GM23338 (cell line): ENCODE data around the gene ADAMTS19. TPM values are rescaled to one million over a fixed set of nuclear protein-coding genes. Genes with fewer than 3 reads are reported as not detected.

Source experiments
- ATAC-seq: fragments of 200-7000 bp; cut with Tn5 transposase; 3 replicates; pipeline ENCODE4 v1.9.1; 2020
- DNase-seq: peaks from one replicate; pipeline ENCODE4 v3.0.0-alpha.2; 2015; ENCODE audit warnings: low spot score
- H2AFZ ChIP-seq: fragments of 200-600 bp; sonication (generic); 2 replicates; pipeline ENCODE4 v1.8.0; 2016; ENCODE audit warnings: antibody characterized with exemption, mild to moderate bottlenecking, moderate library complexity
- H3F3A ChIP-seq: fragments of 200-600 bp; sonication (generic); replicated peaks from 2 replicates; pipeline ENCODE4 v1.8.0; 2017; ENCODE audit warnings: antibody characterized with exemption, mixed run types, low read depth
- H3K27ac ChIP-seq: fragments of 200-600 bp; sonication (generic); 2 replicates; pipeline ENCODE4 v1.6.1; 2016; ENCODE audit warnings: low read depth
- H3K27me3 ChIP-seq: fragments of 200-600 bp; sonication (generic); 2 replicates; pipeline ENCODE4 v1.8.0; 2016; ENCODE audit warnings: mild to moderate bottlenecking, mixed run types, moderate library complexity; ENCODE audit not compliant: insufficient read depth
- H3K36me3 ChIP-seq: fragments of 200-600 bp; sonication (generic); 2 replicates; pipeline ENCODE4 v1.8.0; 2016; ENCODE audit warnings: mild to moderate bottlenecking; ENCODE audit not compliant: insufficient read depth
- H3K4me1 ChIP-seq: fragments of 200-600 bp; sonication (generic); 2 replicates; pipeline ENCODE4 v1.8.0; 2016; ENCODE audit warnings: mild to moderate bottlenecking, moderate library complexity; ENCODE audit not compliant: insufficient read depth
- H3K4me2 ChIP-seq: fragments of 200-600 bp; sonication (generic); 2 replicates; pipeline ENCODE4 v1.7.1; 2017; ENCODE audit warnings: mixed run types
- H3K4me3 ChIP-seq: fragments of 200-600 bp; sonication (generic); 2 replicates; pipeline ENCODE4 v1.6.1; 2016; ENCODE audit warnings: mixed run types
- H3K79me2 ChIP-seq: fragments of 200-600 bp; sonication (generic); replicated peaks from 2 replicates; pipeline ENCODE4 v1.8.0; 2017; ENCODE audit warnings: mild to moderate bottlenecking; ENCODE audit not compliant: insufficient read depth
- H3K9me2 ChIP-seq: fragments of 200-600 bp; sonication (generic); 2 replicates; pipeline ENCODE4 v1.8.0; 2017; ENCODE audit not compliant: insufficient read depth
- H4K20me1 ChIP-seq: fragments of 200-600 bp; sonication (generic); replicated peaks from 2 replicates; pipeline ENCODE4 v1.8.0; 2017; ENCODE audit warnings: mild to moderate bottlenecking; ENCODE audit not compliant: insufficient read depth
- H3K27ac Mint-ChIP-seq: 2 replicates; pipeline ENCODE4 v1.8.0; 2020; ENCODE audit warnings: inconsistent platforms, mild to moderate bottlenecking, moderate library complexity, mixed read lengths
- H3K27me3 Mint-ChIP-seq: 3 replicates; pipeline ENCODE4 v1.8.0; 2022; ENCODE audit warnings: low read depth, mild to moderate bottlenecking, moderate library complexity, mixed read lengths, inconsistent platforms; ENCODE audit not compliant: insufficient read depth, poor library complexity
- H3K36me3 Mint-ChIP-seq: 3 replicates; pipeline ENCODE4 v1.8.0; 2021; ENCODE audit warnings: low read depth, mild to moderate bottlenecking, inconsistent platforms, moderate library complexity, mixed read lengths
- H3K4me1 Mint-ChIP-seq: 3 replicates; pipeline ENCODE4 v1.8.0; 2020; ENCODE audit warnings: mild to moderate bottlenecking, inconsistent platforms, mixed read lengths
- H3K4me3 Mint-ChIP-seq: 3 replicates; pipeline ENCODE4 v1.8.0; 2021; ENCODE audit warnings: moderate library complexity, mild to moderate bottlenecking, inconsistent platforms, mixed read lengths
- H3K9me3 Mint-ChIP-seq: 3 replicates; pipeline ENCODE4 v1.8.0; 2020; ENCODE audit warnings: moderate library complexity, mild to moderate bottlenecking, inconsistent platforms, mixed read lengths
- CREB1 ChIP-seq: fragments of 250-450 bp; sonication (Bioruptor Pico); IDR thresholded peaks from 2 replicates; pipeline ENCODE4 v1.5.0; 2020; ENCODE audit warnings: low read depth, mild to moderate bottlenecking, moderate library complexity
- EZH2 ChIP-seq: fragments of 200-600 bp; sonication (generic); IDR thresholded peaks from one replicate; pipeline ENCODE4 v1.8.0; 2017; ENCODE audit warnings: antibody characterized with exemption, mild to moderate bottlenecking, low read depth; ENCODE audit not compliant: unreplicated experiment
- EZH2phosphoT487 ChIP-seq: fragments of 200-600 bp; sonication (generic); IDR thresholded peaks from one replicate; pipeline ENCODE4 v1.8.1; 2018; ENCODE audit warnings: antibody characterized with exemption; ENCODE audit not compliant: unreplicated experiment
- JUNB ChIP-seq: IDR thresholded peaks from one replicate; pipeline ENCODE4 v1.6.1; 2016; ENCODE audit warnings: antibody characterized with exemption; ENCODE audit not compliant: unreplicated experiment
- NANOG ChIP-seq: IDR thresholded peaks from 2 replicates; pipeline ENCODE4 v1.6.1; 2016; ENCODE audit warnings: antibody characterized with exemption, borderline replicate concordance
- POLR2AphosphoS5 ChIP-seq: IDR thresholded peaks from 2 replicates; pipeline ENCODE4 v1.6.1; 2016; ENCODE audit warnings: antibody characterized with exemption, low read depth
- STAT1 ChIP-seq: IDR thresholded peaks from one replicate; pipeline ENCODE4 v1.6.1; 2016; ENCODE audit warnings: antibody characterized with exemption; ENCODE audit not compliant: unreplicated experiment
- ZNF114 ChIP-seq: fragments of 250-450 bp; sonication (Bioruptor Pico); IDR thresholded peaks from 2 replicates; pipeline ENCODE4 v1.5.0; 2020; ENCODE audit warnings: mild to moderate bottlenecking, moderate library complexity
- ZNF331 ChIP-seq: fragments of 250-450 bp; sonication (Bioruptor Pico); IDR thresholded peaks from 2 replicates; pipeline ENCODE4 v1.5.0; 2020; ENCODE audit warnings: low read depth, mild to moderate bottlenecking, moderate library complexity
- polyA plus RNA-seq: library from polyadenylated mRNA; unstranded; fragments of >200 nt; fragmentation: Nextera tagmentation; extraction: Ambion mirVana; gene quantifications from 2 replicates; pipeline ENCODE4 v1.2.1, GENCODE V29; 2016
- total RNA-seq: library from RNA; depleted of rRNA; stranded (reverse); fragments of >200 nt; shearing (Covaris generic); gene quantifications from 2 replicates; pipeline ENCODE4 v1.2.3, GENCODE V29; 2014
- TF ChIP-seq, protein P1 (sequence below): IDR thresholded peaks from 2 replicates; pipeline ENCODE4 v1.6.1; 2016; ENCODE audit warnings: antibody characterized with exemption
- TF ChIP-seq, protein P2 (sequence below), 2 experiments: fragments of 200-600 bp in 1 of 2; sonication (generic) in 1 of 2; conservative IDR thresholded peaks; 2 replicates each; pipeline versions ENCODE4 v1.5.1 to v1.6.1; 2016 to 2017; ENCODE audit warnings: antibody characterized with exemption in 2 of 2, low read depth in 2 of 2, mild to moderate bottlenecking in 2 of 2, moderate library complexity in 1 of 2
- TF ChIP-seq, protein P3 (sequence below): IDR thresholded peaks from one replicate; pipeline ENCODE4 v1.6.1; 2018; ENCODE audit warnings: antibody characterized with exemption; ENCODE audit not compliant: unreplicated experiment
- TF ChIP-seq, protein P4 (sequence below): fragments of 250-450 bp; sonication (Bioruptor Pico); IDR thresholded peaks from 2 replicates; pipeline ENCODE4 v1.5.0; 2020; ENCODE audit warnings: mild to moderate bottlenecking, moderate library complexity

Gene ADAMTS19
- total and polyA plus RNA-seq, 2 experiments from 2014 or later: 6.0 to 27.4 TPM

DNA sequence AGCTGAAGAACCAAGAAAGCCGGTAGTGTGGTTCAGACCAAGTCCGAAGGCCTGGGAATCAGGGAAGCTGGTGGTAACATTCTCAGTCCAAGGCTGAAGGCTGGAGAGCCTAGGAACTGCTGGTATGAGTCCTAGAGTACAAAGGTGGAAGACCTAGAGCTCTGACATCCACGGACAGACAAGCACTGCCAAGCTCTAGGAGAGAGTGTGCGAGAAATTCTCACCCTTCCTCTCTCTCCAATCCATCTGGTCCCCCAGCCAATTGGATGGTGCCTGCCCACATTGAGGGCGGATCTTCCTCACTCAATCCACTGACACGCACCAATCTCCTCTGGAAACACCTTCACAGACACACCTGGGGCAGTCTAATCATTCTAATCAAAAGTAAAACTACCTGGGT, 19.7 kb upstream of the ADAMTS19 start:
- no peaks in the 10 kb centered on the region for H3F3A ChIP-seq
- Mint-ChIP-seq H3K4me3 (no peak overlapping the region), H3K4me1 (peaks cover 11% of the 10 kb centered on the region; the same call in 2 of the 3 replicates), H3K27me3 (no peaks in the 10 kb centered on the region), H3K9me3 (no peaks in the 10 kb centered on the region), H3K36me3 (no peaks in the 10 kb centered on the region), H3K27ac (no peak overlapping the region)
- H3K9me2 ChIP-seq: peaks cover 14% of the 10 kb centered on the region; the same call in 1 of the 2 replicates
- no peaks in the 10 kb centered on the region for H3K79me2 ChIP-seq
- no peak for DNase-seq
- no peaks in the 10 kb centered on the region for H3K27me3 ChIP-seq
- H3K27ac ChIP-seq: no peak overlapping the region
- H2AFZ ChIP-seq: no peak overlapping the region
- TF ChIP-seq JUNB: no peak
- no peak for TF ChIP-seq ZNF331 (CRISPR knock-in tag)
- TF ChIP-seq STAT1: no peak
- no peak for TF ChIP-seq EZH2phosphoT487
- TF ChIP-seq, protein P1, sequence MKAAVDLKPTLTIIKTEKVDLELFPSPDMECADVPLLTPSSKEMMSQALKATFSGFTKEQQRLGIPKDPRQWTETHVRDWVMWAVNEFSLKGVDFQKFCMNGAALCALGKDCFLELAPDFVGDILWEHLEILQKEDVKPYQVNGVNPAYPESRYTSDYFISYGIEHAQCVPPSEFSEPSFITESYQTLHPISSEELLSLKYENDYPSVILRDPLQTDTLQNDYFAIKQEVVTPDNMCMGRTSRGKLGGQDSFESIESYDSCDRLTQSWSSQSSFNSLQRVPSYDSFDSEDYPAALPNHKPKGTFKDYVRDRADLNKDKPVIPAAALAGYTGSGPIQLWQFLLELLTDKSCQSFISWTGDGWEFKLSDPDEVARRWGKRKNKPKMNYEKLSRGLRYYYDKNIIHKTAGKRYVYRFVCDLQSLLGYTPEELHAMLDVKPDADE: no peak
- TF ChIP-seq, protein P2, sequence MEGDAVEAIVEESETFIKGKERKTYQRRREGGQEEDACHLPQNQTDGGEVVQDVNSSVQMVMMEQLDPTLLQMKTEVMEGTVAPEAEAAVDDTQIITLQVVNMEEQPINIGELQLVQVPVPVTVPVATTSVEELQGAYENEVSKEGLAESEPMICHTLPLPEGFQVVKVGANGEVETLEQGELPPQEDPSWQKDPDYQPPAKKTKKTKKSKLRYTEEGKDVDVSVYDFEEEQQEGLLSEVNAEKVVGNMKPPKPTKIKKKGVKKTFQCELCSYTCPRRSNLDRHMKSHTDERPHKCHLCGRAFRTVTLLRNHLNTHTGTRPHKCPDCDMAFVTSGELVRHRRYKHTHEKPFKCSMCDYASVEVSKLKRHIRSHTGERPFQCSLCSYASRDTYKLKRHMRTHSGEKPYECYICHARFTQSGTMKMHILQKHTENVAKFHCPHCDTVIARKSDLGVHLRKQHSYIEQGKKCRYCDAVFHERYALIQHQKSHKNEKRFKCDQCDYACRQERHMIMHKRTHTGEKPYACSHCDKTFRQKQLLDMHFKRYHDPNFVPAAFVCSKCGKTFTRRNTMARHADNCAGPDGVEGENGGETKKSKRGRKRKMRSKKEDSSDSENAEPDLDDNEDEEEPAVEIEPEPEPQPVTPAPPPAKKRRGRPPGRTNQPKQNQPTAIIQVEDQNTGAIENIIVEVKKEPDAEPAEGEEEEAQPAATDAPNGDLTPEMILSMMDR (conservative IDR thresholded peaks at IDR 0.05; ENCODE audit: low read depth in 2 of 2): no peak
- TF ChIP-seq NANOG: no peak
- TF ChIP-seq POLR2AphosphoS5: no peak
- no peak for TF ChIP-seq CREB1 (CRISPR knock-in tag)
- no peak for TF ChIP-seq ZNF114 (CRISPR knock-in tag)
- TF ChIP-seq EZH2: no peak
- TF ChIP-seq, protein P3, sequence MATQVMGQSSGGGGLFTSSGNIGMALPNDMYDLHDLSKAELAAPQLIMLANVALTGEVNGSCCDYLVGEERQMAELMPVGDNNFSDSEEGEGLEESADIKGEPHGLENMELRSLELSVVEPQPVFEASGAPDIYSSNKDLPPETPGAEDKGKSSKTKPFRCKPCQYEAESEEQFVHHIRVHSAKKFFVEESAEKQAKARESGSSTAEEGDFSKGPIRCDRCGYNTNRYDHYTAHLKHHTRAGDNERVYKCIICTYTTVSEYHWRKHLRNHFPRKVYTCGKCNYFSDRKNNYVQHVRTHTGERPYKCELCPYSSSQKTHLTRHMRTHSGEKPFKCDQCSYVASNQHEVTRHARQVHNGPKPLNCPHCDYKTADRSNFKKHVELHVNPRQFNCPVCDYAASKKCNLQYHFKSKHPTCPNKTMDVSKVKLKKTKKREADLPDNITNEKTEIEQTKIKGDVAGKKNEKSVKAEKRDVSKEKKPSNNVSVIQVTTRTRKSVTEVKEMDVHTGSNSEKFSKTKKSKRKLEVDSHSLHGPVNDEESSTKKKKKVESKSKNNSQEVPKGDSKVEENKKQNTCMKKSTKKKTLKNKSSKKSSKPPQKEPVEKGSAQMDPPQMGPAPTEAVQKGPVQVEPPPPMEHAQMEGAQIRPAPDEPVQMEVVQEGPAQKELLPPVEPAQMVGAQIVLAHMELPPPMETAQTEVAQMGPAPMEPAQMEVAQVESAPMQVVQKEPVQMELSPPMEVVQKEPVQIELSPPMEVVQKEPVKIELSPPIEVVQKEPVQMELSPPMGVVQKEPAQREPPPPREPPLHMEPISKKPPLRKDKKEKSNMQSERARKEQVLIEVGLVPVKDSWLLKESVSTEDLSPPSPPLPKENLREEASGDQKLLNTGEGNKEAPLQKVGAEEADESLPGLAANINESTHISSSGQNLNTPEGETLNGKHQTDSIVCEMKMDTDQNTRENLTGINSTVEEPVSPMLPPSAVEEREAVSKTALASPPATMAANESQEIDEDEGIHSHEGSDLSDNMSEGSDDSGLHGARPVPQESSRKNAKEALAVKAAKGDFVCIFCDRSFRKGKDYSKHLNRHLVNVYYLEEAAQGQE: no peak
- TF ChIP-seq, protein P4, sequence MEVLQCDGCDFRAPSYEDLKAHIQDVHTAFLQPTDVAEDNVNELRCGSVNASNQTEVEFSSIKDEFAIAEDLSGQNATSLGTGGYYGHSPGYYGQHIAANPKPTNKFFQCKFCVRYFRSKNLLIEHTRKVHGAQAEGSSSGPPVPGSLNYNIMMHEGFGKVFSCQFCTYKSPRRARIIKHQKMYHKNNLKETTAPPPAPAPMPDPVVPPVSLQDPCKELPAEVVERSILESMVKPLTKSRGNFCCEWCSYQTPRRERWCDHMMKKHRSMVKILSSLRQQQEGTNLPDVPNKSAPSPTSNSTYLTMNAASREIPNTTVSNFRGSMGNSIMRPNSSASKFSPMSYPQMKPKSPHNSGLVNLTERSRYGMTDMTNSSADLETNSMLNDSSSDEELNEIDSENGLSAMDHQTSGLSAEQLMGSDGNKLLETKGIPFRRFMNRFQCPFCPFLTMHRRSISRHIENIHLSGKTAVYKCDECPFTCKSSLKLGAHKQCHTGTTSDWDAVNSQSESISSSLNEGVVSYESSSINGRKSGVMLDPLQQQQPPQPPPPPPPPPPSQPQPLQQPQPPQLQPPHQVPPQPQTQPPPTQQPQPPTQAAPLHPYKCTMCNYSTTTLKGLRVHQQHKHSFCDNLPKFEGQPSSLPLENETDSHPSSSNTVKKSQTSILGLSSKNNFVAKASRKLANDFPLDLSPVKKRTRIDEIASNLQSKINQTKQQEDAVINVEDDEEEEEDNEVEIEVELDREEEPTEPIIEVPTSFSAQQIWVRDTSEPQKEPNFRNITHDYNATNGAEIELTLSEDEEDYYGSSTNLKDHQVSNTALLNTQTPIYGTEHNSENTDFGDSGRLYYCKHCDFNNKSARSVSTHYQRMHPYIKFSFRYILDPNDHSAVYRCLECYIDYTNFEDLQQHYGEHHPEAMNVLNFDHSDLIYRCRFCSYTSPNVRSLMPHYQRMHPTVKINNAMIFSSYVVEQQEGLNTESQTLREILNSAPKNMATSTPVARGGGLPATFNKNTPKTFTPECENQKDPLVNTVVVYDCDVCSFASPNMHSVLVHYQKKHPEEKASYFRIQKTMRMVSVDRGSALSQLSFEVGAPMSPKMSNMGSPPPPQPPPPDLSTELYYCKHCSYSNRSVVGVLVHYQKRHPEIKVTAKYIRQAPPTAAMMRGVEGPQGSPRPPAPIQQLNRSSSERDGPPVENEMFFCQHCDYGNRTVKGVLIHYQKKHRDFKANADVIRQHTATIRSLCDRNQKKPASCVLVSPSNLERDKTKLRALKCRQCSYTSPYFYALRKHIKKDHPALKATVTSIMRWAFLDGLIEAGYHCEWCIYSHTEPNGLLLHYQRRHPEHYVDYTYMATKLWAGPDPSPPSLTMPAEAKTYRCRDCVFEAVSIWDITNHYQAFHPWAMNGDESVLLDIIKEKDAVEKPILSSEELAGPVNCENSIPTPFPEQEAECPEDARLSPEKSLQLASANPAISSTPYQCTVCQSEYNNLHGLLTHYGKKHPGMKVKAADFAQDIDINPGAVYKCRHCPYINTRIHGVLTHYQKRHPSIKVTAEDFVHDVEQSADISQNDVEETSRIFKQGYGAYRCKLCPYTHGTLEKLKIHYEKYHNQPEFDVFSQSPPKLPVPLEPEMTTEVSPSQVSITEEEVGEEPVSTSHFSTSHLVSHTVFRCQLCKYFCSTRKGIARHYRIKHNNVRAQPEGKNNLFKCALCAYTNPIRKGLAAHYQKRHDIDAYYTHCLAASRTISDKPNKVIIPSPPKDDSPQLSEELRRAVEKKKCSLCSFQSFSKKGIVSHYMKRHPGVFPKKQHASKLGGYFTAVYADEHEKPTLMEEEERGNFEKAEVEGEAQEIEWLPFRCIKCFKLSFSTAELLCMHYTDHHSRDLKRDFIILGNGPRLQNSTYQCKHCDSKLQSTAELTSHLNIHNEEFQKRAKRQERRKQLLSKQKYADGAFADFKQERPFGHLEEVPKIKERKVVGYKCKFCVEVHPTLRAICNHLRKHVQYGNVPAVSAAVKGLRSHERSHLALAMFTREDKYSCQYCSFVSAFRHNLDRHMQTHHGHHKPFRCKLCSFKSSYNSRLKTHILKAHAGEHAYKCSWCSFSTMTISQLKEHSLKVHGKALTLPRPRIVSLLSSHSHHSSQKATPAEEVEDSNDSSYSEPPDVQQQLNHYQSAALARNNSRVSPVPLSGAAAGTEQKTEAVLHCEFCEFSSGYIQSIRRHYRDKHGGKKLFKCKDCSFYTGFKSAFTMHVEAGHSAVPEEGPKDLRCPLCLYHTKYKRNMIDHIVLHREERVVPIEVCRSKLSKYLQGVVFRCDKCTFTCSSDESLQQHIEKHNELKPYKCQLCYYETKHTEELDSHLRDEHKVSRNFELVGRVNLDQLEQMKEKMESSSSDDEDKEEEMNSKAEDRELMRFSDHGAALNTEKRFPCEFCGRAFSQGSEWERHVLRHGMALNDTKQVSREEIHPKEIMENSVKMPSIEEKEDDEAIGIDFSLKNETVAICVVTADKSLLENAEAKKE: no peak
- no peak overlapping the region for H3K4me2 ChIP-seq
- ATAC-seq: no peak
- H3K4me3 ChIP-seq: no peak overlapping the region
- no peaks in the 10 kb centered on the region for H3K36me3 ChIP-seq
- no peaks in the 10 kb centered on the region for H4K20me1 ChIP-seq
- H3K4me1 ChIP-seq: no peaks in the 10 kb centered on the region
